ENCODE measurements around the gene SNN. TPM values are rescaled to one million over a fixed set of nuclear protein-coding genes. Genes with fewer than 3 reads are reported as not detected.

The SNN gene
- total and polyA plus RNA-seq, 2 of the 8 experiments (the other 6 are each of a cell fraction or from before 2014, with no cell fraction given), result 37.4 to 66.9 TPM

- TF ChIP-seq SIN3A (conservative IDR thresholded peaks at IDR 0.05 in 1 of 2, IDR thresholded peaks at IDR 0.05 in 1 of 2; ENCODE audit: low read depth in 1 of 2, low read length in 2 of 2) (no peak), PHF8 (conservative IDR thresholded peaks at IDR 0.05; ENCODE audit: low read depth, low read length) (no peak), CREB1 (IDR thresholded peaks at IDR 0.05) (no peak), CHD1 (IDR thresholded peaks at IDR 0.05; ENCODE audit: low read depth, low read length) (no peak), SUZ12 (IDR thresholded peaks at IDR 0.05; ENCODE audit: low read length) (no peak), RFX5 (IDR thresholded peaks at IDR 0.05; ENCODE audit: borderline replicate concordance, low read depth, low read length) (no peak)
Measured at GRCh38 chr16:11726008-11726407, 57.8 kb downstream of the SNN start (continued).
